Lung microvascular endothelial cell (primary cell): Measurements from ENCODE around the gene IL1F10. TPM values are rescaled to one million over a fixed set of nuclear protein-coding genes. Genes with fewer than 3 reads are reported as not detected.

Source experiments
- DNase-seq, 2 donors: peaks; one replicate each; pipeline versions ENCODE4 v3.0.0 to v3.0.0-alpha.2; 2010; ENCODE audit warnings: low read depth in 2 of 2
- total RNA-seq: library from RNA; depleted of rRNA; stranded (reverse); fragments of >200 nt; gene quantifications from 2 replicates; pipeline ENCODE4 v1.2.1, GENCODE V29; 2014

Gene IL1F10
- not detected in 2 replicates for total RNA-seq

GRCh38 chr2:113067681-113068080, at the start of gene IL1F10:
TSS of gene IL1F10 (plus strand) at chr2:113067970. CDS start at chr2:113072739, 4,769 bp downstream.
- DNase-seq, result no peak

- no peak for DNase-seq
Observed at GRCh38 chr2:113018509-113018908, 49.3 kb upstream of the IL1F10 start.

GRCh38 chr2:113021312-113021711, 46.5 kb upstream of the IL1F10 start:
- DNase-seq, result no peak

GRCh38 chr2:113024764-113025163, 43.0 kb upstream of the IL1F10 start:
- no peak for DNase-seq

- no peak for DNase-seq
Observed at GRCh38 chr2:113025737-113026136, 42.0 kb upstream of the IL1F10 start.

- no peak for DNase-seq
Observed at GRCh38 chr2:113027691-113028090, 40.1 kb upstream of the IL1F10 start.

GRCh38 chr2:113028112-113028511, 39.7 kb upstream of the IL1F10 start:
- DNase-seq, result no peak

- no peak for DNase-seq
Observed at GRCh38 chr2:113032737-113033136, 35.0 kb upstream of the IL1F10 start.

- no peak for DNase-seq
Observed at GRCh38 chr2:113034016-113034415, 33.8 kb upstream of the IL1F10 start.

GRCh38 chr2:113036763-113037162, 31.0 kb upstream of the IL1F10 start:
- no peak for DNase-seq

- no peak for DNase-seq
Observed at GRCh38 chr2:113038291-113038690, 29.5 kb upstream of the IL1F10 start.

GRCh38 chr2:113039158-113039557, 28.6 kb upstream of the IL1F10 start:
- DNase-seq, result no peak

- DNase-seq, result no peak
Observed at GRCh38 chr2:113039719-113040118, 28.1 kb upstream of the IL1F10 start.

GRCh38 chr2:113041871-113042270, 25.9 kb upstream of the IL1F10 start:
- DNase-seq, result no peak

- no peak for DNase-seq
Observed at GRCh38 chr2:113046465-113046864, 21.3 kb upstream of the IL1F10 start.

GRCh38 chr2:113050921-113051895, 16.6 kb upstream of the IL1F10 start:
- DNase-seq, result no peak

- no peak for DNase-seq
Observed at GRCh38 chr2:113052396-113052917, 15.3 kb upstream of the IL1F10 start, which contains the start of gene IL36B. TSS of gene IL36B (minus strand) at chr2:113052867.

GRCh38 chr2:113053666-113054065, 14.1 kb upstream of the IL1F10 start:
- DNase-seq, result no peak

GRCh38 chr2:113054066-113054465, 13.7 kb upstream of the IL1F10 start:
- no peak for DNase-seq

- DNase-seq, result no peak
Observed at GRCh38 chr2:113056521-113056920, 11.2 kb upstream of the IL1F10 start.

GRCh38 chr2:113057117-113057516, 10.7 kb upstream of the IL1F10 start:
- no peak for DNase-seq

- no peak for DNase-seq
Observed at GRCh38 chr2:113058411-113058994, 9.3 kb upstream of the IL1F10 start.
